ENCODE data around the gene ZBTB42.
A peak's percentile ranks its signal among the peaks of the same experiment; 100 is the strongest.
"Not testable (repeated sequence)": the region's sequence is repeated elsewhere in the genome, so short reads cannot be mapped to it uniquely, and the experiment has no call there.

Gene ZBTB42

DNA sequence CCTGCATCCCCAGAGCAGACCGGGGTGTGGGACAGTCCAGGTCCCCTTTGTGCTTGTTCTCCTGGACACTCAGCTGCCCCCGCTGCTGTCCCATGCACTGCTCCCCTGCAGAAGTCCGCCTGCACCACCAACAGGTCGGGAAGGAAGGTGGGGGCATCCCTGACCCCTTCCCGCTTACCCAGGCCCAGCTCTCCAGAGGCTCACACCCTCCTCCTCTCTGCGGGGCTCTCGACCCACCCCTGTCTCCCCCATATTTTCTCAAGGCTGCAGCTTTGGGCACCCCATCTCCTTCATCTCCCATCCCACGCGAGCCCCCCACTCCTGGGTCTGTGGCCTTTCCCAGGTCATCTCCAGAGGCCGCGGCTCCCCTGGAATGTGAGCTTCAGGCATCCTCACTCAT, 9.4 kb downstream of the ZBTB42 start:
- no peak for DNase-seq (ENCODE audit: low spot score)

GRCh38 chr14:104813286-104813685, 12.4 kb downstream of the ZBTB42 start:
- DNase-seq (ENCODE audit: low spot score) = no peak

- DNase-seq (ENCODE audit: low spot score) = not testable (repeated sequence)
Observed at GRCh38 chr14:104814701-104815100, 13.8 kb downstream of the ZBTB42 start.

- no peak for DNase-seq (ENCODE audit: low spot score)
Observed at GRCh38 chr14:104816616-104816884, 15.6 kb downstream of the ZBTB42 start.

DNA sequence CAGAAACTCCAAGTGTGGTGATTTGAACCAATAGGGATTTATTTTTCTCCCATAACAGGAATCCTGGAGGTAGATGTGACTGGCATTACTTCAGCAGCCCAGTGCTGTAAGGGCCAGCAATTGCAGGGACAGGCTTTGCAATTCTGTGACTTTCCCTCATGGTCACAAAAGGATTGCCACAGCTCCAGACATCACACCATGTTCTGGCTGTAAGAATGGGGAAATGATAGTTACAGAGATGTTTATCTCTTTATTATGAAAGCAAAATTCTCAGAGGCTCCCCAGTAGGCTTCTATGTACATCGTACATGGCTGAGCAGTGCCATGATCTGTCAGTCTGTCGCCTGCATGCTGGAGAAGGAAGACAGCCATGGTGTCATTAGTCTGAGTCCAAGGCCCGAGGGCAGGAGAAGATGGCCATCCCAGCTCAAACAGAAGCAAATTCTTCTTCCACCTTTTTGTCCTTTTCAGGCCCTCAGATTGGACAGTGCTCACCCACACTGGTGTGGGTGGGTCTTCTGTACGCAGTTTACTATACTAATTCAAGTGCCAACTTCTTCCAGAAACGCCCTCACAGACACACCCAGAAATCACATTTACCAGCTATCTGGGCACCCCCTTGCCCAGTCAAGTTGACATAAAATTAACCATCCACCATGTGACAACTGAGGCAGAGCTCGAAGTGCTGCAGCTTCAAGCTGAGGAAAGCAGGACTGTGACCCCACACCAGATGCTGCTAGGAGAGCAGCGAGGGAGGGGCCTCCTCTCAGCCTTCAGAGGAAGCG, 17.2 kb downstream of the ZBTB42 start:
- DNase-seq (ENCODE audit: low spot score) = no peak

GRCh38 chr14:104818714-104819161, 17.8 kb downstream of the ZBTB42 start:
- DNase-seq (ENCODE audit: low spot score) = no peak

- no peak for DNase-seq (ENCODE audit: low spot score)
Observed at GRCh38 chr14:104819361-104819781, 18.5 kb downstream of the ZBTB42 start.

GRCh38 chr14:104820669-104821228, 19.8 kb downstream of the ZBTB42 start:
- peak; percentile 79 for DNase-seq (ENCODE audit: low spot score)

DNA sequence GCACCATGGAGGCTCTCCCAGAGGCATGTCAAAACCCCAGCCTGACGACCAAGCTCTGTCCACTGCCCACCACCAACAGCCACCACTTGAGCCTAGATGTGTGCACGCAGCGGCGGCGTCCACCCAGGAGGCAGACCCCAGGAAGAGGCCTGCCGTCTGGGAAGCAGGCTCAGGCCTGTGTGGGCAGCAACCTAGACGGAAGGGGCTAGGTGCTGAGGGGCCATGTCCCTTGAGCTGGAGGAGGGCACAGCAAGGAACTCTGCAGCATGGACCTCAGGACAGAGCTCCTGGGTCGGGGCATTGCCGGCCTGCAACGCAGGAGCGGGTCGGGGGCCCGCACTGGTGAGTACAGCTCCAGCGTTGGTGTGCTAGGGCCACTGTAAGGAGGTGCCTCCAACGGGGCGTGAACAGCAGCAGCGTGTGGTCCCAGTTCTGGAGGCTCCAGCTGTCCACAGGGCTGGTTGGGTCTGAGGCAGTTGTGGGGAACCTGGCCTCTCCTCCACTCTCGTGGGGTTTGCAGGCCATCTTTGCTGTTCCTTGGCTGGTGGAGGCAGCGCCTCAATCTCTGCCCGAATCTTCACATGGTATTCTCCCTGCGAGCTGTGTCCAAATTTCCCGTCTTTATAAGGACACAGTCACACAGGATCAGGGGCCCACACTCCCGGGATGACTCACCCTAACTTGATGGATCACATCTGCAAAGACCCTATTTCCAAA, 20.5 kb downstream of the ZBTB42 start:
- no peak for DNase-seq (ENCODE audit: low spot score)

DNA sequence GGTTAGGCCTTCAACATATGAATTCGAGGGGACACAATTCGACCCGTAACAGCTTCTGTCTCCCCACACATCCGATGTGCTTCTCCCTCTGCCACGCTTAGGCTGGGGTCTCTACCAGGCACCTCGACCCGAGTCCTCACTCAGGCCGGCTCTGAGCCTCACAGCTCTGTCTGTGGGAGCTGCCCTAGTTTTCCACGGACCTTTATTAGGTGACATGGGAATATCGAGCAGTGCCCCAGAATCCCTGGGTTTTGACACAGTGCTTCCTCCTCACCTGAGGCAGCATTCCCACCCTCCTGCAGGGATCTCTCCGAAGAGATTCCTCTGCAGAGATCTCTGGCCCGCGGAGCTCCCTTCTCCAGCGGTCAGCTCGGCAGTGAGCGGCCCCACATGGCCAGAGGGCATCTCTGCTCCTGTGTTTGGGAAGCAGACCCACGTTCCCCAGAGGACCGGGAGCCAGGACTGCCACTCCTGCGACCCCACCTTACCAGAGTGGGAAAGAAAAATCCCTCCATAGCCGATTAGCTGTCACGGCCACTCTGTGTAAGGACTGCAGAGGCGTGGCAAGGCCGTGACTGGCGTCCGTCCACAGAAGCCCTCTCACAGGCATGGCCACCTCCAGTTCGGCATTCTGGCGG, 21.2 kb downstream of the ZBTB42 start:
- DNase-seq (ENCODE audit: low spot score) = no peak

GRCh38 chr14:104822821-104823615, 22.1 kb downstream of the ZBTB42 start:
- DNase-seq (ENCODE audit: low spot score) = no peak

GRCh38 chr14:104824353-104824997, 23.6 kb downstream of the ZBTB42 start:
- DNase-seq (ENCODE audit: low spot score) = no peak

GRCh38 chr14:104826189-104826860, 25.4 kb downstream of the ZBTB42 start:
- DNase-seq (ENCODE audit: low spot score) = peak; percentile 98

DNA sequence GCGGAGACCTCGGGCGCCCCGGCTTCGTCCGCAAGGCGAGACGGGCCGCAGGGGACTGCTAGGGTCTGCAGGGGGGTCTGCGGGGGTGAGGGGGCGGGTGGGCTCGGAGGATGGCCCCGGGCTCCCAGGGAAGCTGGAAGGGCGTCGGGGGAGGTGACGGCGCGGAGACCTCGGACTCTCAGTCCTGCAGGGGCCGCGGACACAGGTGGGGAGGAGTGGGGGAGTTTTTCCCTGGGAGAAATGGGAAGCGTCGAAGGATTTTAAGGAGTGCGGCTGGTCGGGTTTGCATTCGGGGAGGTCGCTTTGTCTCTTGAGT, 25.9 kb downstream of the ZBTB42 start:
- no peak for DNase-seq (ENCODE audit: low spot score)

GRCh38 chr14:104827177-104828055, 26.5 kb downstream of the ZBTB42 start:
- peak; percentile 88 for DNase-seq (ENCODE audit: low spot score)

GRCh38 chr14:104830781-104831180, 29.9 kb downstream of the ZBTB42 start:
- DNase-seq (ENCODE audit: low spot score) = no peak

GRCh38 chr14:104836171-104836935, 35.5 kb downstream of the ZBTB42 start:
- DNase-seq (ENCODE audit: low spot score) = not testable (repeated sequence)

DNA sequence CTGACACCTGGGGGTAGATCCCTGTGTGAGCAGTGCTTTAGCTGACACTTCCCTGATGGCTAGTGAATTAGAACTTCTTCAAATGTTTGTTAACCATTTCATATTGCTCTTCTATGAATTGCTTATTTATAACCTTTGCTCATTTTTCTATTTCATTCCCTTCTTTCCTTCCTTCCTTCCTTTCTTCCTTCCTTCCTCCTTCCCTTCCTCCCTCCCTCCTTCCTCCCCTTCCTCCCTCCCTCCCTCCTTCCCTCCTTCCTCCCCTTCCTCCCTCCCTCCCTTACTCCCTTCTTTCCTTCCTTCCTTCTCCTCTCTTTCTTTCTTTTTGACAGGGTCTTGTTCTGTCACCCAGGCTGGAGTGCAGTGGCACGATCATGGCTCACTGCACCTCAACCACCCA, 40.8 kb downstream of the ZBTB42 start:
- DNase-seq (ENCODE audit: low spot score) = no peak

DNA sequence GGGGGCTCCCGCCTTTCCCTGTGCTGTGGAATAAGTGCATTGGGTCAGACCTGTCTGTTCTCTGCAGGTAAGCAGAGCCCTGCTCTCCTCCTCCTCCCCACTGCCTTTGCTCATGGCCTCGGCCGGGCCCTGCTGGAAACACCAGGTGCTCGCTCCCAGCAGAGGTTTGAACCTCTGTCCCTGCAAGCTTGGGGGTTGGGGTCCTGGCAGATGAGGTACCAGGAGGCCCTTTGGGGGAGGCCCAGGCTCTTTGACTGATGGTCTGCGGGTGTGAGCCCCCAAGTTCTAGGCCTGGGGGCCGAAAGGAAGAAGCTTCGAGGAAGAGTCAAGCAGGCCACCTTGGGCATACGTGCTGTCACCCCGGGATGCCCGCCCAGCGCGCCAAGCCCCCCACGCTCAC, 42.1 kb downstream of the ZBTB42 start:
- DNase-seq (ENCODE audit: low spot score) = no peak

Measured in ecto neural progenitor cell (in vitro differentiated cells).